ENCODE data around the gene ZFYVE28.

GRCh38 chr4:2251795-2252529, 166.5 kb downstream of the ZFYVE28 start:
- TF ChIP-seq CTCF (IDR thresholded peaks at IDR 0.05) (no peak), POLR2A (IDR thresholded peaks at IDR 0.05) (no peak)

All from vagina (tissue), 2 donors.